ENCODE data around the gene CST7.
"Not testable (repeated sequence)": the region's sequence is repeated elsewhere in the genome, so short reads cannot be mapped to it uniquely, and the experiment has no call there.

DNA sequence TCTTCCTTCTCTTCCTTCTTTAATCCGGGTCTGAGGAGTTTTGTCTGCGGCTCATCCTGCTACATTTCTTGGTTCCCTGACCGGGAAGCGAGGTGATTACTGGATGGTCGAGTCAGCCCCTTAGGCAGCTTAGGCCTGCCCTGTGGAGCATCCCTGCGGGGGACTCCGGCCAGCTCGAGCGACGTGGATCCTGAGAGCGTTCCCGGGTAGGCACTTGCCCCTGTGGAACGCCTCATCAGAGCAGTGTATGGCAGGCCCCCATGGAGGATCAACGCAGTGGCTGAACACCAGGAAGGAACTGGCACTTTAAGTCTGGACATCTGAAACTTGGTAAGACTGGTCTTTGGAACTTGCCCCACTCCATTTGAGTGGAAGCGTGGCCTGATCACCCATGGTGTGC lies 29.4 kb upstream of the CST7 start:
- TF ChIP-seq, protein P1, sequence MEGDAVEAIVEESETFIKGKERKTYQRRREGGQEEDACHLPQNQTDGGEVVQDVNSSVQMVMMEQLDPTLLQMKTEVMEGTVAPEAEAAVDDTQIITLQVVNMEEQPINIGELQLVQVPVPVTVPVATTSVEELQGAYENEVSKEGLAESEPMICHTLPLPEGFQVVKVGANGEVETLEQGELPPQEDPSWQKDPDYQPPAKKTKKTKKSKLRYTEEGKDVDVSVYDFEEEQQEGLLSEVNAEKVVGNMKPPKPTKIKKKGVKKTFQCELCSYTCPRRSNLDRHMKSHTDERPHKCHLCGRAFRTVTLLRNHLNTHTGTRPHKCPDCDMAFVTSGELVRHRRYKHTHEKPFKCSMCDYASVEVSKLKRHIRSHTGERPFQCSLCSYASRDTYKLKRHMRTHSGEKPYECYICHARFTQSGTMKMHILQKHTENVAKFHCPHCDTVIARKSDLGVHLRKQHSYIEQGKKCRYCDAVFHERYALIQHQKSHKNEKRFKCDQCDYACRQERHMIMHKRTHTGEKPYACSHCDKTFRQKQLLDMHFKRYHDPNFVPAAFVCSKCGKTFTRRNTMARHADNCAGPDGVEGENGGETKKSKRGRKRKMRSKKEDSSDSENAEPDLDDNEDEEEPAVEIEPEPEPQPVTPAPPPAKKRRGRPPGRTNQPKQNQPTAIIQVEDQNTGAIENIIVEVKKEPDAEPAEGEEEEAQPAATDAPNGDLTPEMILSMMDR (IDR thresholded peaks at IDR 0.05), result not testable (repeated sequence)
- TF ChIP-seq POLR2A (IDR thresholded peaks at IDR 0.05), result not testable (repeated sequence)

Measured in esophagus squamous epithelium (tissue), 4 donors.